ENCODE data around the gene AATF. TPM values are rescaled to one million over a fixed set of nuclear protein-coding genes. Genes with fewer than 3 reads are reported as not detected.
A peak's percentile ranks its signal among the peaks of the same experiment; 100 is the strongest.

Gene AATF
- total and polyA plus RNA-seq, 4 donors = 28.2 to 41.4 (median 38.7) TPM

GRCh38 chr17:37066322-37067255 is 117.8 kb downstream of the AATF start:
- H3K27ac ChIP-seq (ENCODE audit: low read depth in 1 of 2, low read length in 1 of 2) = no peak overlapping the region
- no peak overlapping the region for H3K9ac ChIP-seq (ENCODE audit: insufficient read depth in 1 of 2, low read length in 2 of 2)
- H3K9me3 ChIP-seq (ENCODE audit: control insufficient read depth in 4 of 4, insufficient read depth in 3 of 4, low read length in 3 of 4) = peaks cover 0 to 1% (median 0%) of the 10 kb centered on the region in 4 donors
- H3K4me1 ChIP-seq (ENCODE audit: control insufficient read depth in 5 of 5, insufficient read depth in 5 of 5, low read length in 5 of 5) = peaks cover 0 to 5% (median 0%) of the 10 kb centered on the region in 5 donors
- no peak for DNase-seq
- H3K36me3 ChIP-seq (ENCODE audit: control insufficient read depth in 4 of 4, insufficient read depth in 4 of 4, low read length in 4 of 4) = no peaks in the 10 kb centered on the region
- 55 to 63% methylated on average over 23 to 25 of the region's 25 CpGs for WGBS, 2 donors
- H3K4me3 ChIP-seq = no peak overlapping the region
- TF ChIP-seq CTCF (IDR thresholded peaks at IDR 0.05; ENCODE audit: control extremely low read depth, extremely low read depth) = no peak
- peaks cover 0 to 12% (median 10%) of the 10 kb centered on the region in 3 donors for H3K27me3 ChIP-seq (ENCODE audit: control insufficient read depth in 3 of 3, insufficient read depth in 3 of 3, low read length in 2 of 3)
- no peak for ATAC-seq (ENCODE audit: insufficient read depth, low FRiP score)

GRCh38 chr17:37067555-37068111 is 118.9 kb downstream of the AATF start:
- H3K9ac ChIP-seq (ENCODE audit: insufficient read depth in 1 of 2, low read length in 2 of 2) = no peak overlapping the region
- no peaks in the 10 kb centered on the region for H3K36me3 ChIP-seq (ENCODE audit: control insufficient read depth in 4 of 4, insufficient read depth in 4 of 4, low read length in 4 of 4)
- peaks cover 0 to 1% (median 0%) of the 10 kb centered on the region in 4 donors for H3K9me3 ChIP-seq (ENCODE audit: control insufficient read depth in 4 of 4, insufficient read depth in 3 of 4, low read length in 3 of 4)
- H3K4me3 ChIP-seq = no peak overlapping the region
- WGBS, 2 donors = 67 to 79% methylated on average over 13 of the region's 13 CpGs
- peaks cover 0 to 12% (median 10%) of the 10 kb centered on the region in 3 donors for H3K27me3 ChIP-seq (ENCODE audit: control insufficient read depth in 3 of 3, insufficient read depth in 3 of 3, low read length in 2 of 3)
- no peak for TF ChIP-seq CTCF (IDR thresholded peaks at IDR 0.05; ENCODE audit: control extremely low read depth, extremely low read depth)
- peak; percentile 30 to 73 (median 50) for DNase-seq
- H3K4me1 ChIP-seq (ENCODE audit: control insufficient read depth in 5 of 5, insufficient read depth in 5 of 5, low read length in 5 of 5) = peaks cover 0 to 5% (median 0%) of the 10 kb centered on the region in 5 donors
- no peak overlapping the region for H3K27ac ChIP-seq (ENCODE audit: low read depth in 1 of 2, low read length in 1 of 2)
- ATAC-seq (ENCODE audit: insufficient read depth, low FRiP score) = no peak

GRCh38 chr17:37068266-37068665 is 119.5 kb downstream of the AATF start:
- 64 to 73% methylated on average over 10 of the region's 10 CpGs for WGBS, 2 donors
- no peak overlapping the region for H3K27ac ChIP-seq (ENCODE audit: low read depth in 1 of 2, low read length in 1 of 2)
- peak overlapping the region in 1 of 2 donors; percentile 8 for H3K9ac ChIP-seq (ENCODE audit: insufficient read depth in 1 of 2, low read length in 2 of 2)
- H3K27me3 ChIP-seq (ENCODE audit: control insufficient read depth in 3 of 3, insufficient read depth in 3 of 3, low read length in 2 of 3) = peaks cover 0 to 12% (median 10%) of the 10 kb centered on the region in 3 donors
- peaks cover 0 to 1% (median 0%) of the 10 kb centered on the region in 4 donors for H3K9me3 ChIP-seq (ENCODE audit: control insufficient read depth in 4 of 4, insufficient read depth in 3 of 4, low read length in 3 of 4)
- no peak overlapping the region for H3K4me3 ChIP-seq
- peaks cover 0 to 5% (median 0%) of the 10 kb centered on the region in 5 donors for H3K4me1 ChIP-seq (ENCODE audit: control insufficient read depth in 5 of 5, insufficient read depth in 5 of 5, low read length in 5 of 5)
- peak; percentile 55 to 73 (median 69) for DNase-seq
- ATAC-seq (ENCODE audit: insufficient read depth, low FRiP score) = no peak
- no peaks in the 10 kb centered on the region for H3K36me3 ChIP-seq (ENCODE audit: control insufficient read depth in 4 of 4, insufficient read depth in 4 of 4, low read length in 4 of 4)
- TF ChIP-seq CTCF (IDR thresholded peaks at IDR 0.05; ENCODE audit: control extremely low read depth, extremely low read depth) = no peak

All from lung (tissue), 12 donors.